Gastrocnemius medialis (tissue), 4 donors: Measurements from ENCODE around the gene PLCB1.

Experiments used
- POLR2A ChIP-seq, 2 donors: fragments of 450-650 bp; IDR thresholded peaks; one replicate each; pipeline ENCODE4 v1.6.1; 2017; ENCODE audit warnings: antibody characterized with exemption in 2 of 2, mild to moderate bottlenecking in 2 of 2, moderate library complexity in 2 of 2
- TF ChIP-seq, protein P1 (sequence below), 5 experiments: fragments of 450-650 bp in 3 of 5; fragments of 200-600 bp in 2 of 5; sonication (generic) in 2 of 5; IDR thresholded peaks in 4 of 5; conservative IDR thresholded peaks in 1 of 5; 1 replicate in 4 of 5; 2 replicates in 1 of 5; pipeline ENCODE4 v1.5.1; 2016 to 2019; ENCODE audit warnings: antibody characterized with exemption in 5 of 5, mild to moderate bottlenecking in 3 of 5, moderate library complexity in 3 of 5

DNA sequence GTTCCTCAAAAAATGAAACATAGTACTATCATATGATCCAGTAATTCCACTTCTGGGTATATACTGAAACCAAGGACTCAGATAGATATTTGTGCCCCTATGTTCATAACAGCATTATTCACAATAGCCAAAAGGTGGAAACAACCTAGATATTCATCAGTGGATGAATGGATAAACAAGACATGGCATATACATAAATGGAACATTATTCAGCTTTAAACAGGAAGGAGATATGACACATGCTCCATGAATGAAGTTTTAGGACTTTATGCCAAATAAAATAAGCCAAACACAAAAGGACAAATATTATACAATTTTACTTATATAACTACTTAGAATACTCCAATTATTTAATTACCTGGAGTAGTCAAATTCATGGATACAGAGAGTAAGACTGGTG lies 16.4 kb downstream of the PLCB1 start:
- TF ChIP-seq, protein P1, sequence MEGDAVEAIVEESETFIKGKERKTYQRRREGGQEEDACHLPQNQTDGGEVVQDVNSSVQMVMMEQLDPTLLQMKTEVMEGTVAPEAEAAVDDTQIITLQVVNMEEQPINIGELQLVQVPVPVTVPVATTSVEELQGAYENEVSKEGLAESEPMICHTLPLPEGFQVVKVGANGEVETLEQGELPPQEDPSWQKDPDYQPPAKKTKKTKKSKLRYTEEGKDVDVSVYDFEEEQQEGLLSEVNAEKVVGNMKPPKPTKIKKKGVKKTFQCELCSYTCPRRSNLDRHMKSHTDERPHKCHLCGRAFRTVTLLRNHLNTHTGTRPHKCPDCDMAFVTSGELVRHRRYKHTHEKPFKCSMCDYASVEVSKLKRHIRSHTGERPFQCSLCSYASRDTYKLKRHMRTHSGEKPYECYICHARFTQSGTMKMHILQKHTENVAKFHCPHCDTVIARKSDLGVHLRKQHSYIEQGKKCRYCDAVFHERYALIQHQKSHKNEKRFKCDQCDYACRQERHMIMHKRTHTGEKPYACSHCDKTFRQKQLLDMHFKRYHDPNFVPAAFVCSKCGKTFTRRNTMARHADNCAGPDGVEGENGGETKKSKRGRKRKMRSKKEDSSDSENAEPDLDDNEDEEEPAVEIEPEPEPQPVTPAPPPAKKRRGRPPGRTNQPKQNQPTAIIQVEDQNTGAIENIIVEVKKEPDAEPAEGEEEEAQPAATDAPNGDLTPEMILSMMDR (IDR thresholded peaks at IDR 0.05 in 4 of 5, conservative IDR thresholded peaks at IDR 0.05 in 1 of 5), result no peak
- no peak for TF ChIP-seq POLR2A (IDR thresholded peaks at IDR 0.05)
